ENCODE data around the gene TMEM132E.

- no peak for TF ChIP-seq CTCF (IDR thresholded peaks at IDR 0.05)
- TF ChIP-seq POLR2A (IDR thresholded peaks at IDR 0.05) = no peak
Measured at GRCh38 chr17:34578016-34578415, 1.4 kb upstream of the TMEM132E start.
